Neural crest cell (in vitro differentiated cells): ENCODE data around the gene SIX5. TPM values are rescaled to one million over a fixed set of nuclear protein-coding genes. Genes with fewer than 3 reads are reported as not detected.
A peak's percentile ranks its signal among the peaks of the same experiment; 100 is the strongest.

Source experiments
- DNase-seq: peaks from one replicate; pipeline ENCODE4 v3.0.0; 2021; ENCODE audit warnings: low read depth, mixed read lengths, low spot score
- H3K27ac Mint-ChIP-seq: one replicate; pipeline ENCODE4 v1.8.0; 2021; ENCODE audit warnings: mild to moderate bottlenecking, mixed read lengths; ENCODE audit not compliant: unreplicated experiment
- H3K27me3 Mint-ChIP-seq: 2 replicates; pipeline ENCODE4 v1.8.0; 2021; ENCODE audit warnings: low read depth, mild to moderate bottlenecking, mixed read lengths
- H3K36me3 Mint-ChIP-seq: 2 replicates; pipeline ENCODE4 v1.8.0; 2021; ENCODE audit warnings: low read depth, mild to moderate bottlenecking, mixed read lengths
- H3K4me1 Mint-ChIP-seq: 2 replicates; pipeline ENCODE4 v1.8.0; 2021; ENCODE audit warnings: mixed read lengths
- H3K4me3 Mint-ChIP-seq: one replicate; pipeline ENCODE4 v1.8.0; 2021; ENCODE audit warnings: mild to moderate bottlenecking, mixed read lengths
- H3K9me3 Mint-ChIP-seq: 2 replicates; pipeline ENCODE4 v1.8.0; 2021; ENCODE audit warnings: mixed read lengths
- total RNA-seq: library from RNA; stranded (reverse); gene quantifications from 2 replicates; pipeline ENCODE4 v1.2.1, GENCODE V29; 2021
- TF ChIP-seq, protein P1 (sequence below): fragments of 200-600 bp; sonication (generic); conservative IDR thresholded peaks from 2 replicates; pipeline ENCODE4 v1.5.0; 2021; ENCODE audit warnings: antibody characterized with exemption, mild to moderate bottlenecking

Gene SIX5
- total RNA-seq, 1 donor from 2014 or later, result 38.6 TPM

- Mint-ChIP-seq H3K4me1 (peaks cover 14% of the 10 kb centered on the region), H3K36me3 (peaks cover 12% of the 10 kb centered on the region), H3K4me3 (no peak overlapping the region), H3K27me3 (peaks cover 4% of the 10 kb centered on the region), H3K9me3 (no peaks in the 10 kb centered on the region), H3K27ac (no peak overlapping the region)
- TF ChIP-seq, protein P1, sequence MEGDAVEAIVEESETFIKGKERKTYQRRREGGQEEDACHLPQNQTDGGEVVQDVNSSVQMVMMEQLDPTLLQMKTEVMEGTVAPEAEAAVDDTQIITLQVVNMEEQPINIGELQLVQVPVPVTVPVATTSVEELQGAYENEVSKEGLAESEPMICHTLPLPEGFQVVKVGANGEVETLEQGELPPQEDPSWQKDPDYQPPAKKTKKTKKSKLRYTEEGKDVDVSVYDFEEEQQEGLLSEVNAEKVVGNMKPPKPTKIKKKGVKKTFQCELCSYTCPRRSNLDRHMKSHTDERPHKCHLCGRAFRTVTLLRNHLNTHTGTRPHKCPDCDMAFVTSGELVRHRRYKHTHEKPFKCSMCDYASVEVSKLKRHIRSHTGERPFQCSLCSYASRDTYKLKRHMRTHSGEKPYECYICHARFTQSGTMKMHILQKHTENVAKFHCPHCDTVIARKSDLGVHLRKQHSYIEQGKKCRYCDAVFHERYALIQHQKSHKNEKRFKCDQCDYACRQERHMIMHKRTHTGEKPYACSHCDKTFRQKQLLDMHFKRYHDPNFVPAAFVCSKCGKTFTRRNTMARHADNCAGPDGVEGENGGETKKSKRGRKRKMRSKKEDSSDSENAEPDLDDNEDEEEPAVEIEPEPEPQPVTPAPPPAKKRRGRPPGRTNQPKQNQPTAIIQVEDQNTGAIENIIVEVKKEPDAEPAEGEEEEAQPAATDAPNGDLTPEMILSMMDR, result no peak
- DNase-seq, result no peak
These were observed 16.0 kb upstream of the SIX5 start for GRCh38 chr19:45785097-45785496.

GRCh38 chr19:45784096-45784495, 15.0 kb upstream of the SIX5 start:
- H3K27ac Mint-ChIP-seq, result no peak overlapping the region
- H3K9me3 Mint-ChIP-seq, result no peaks in the 10 kb centered on the region
- H3K4me3 Mint-ChIP-seq, result no peak overlapping the region
- TF ChIP-seq, protein P1, result no peak
- no peak for DNase-seq
- H3K4me1 Mint-ChIP-seq, result peaks cover 24% of the 10 kb centered on the region
- H3K36me3 Mint-ChIP-seq, result peaks cover 13% of the 10 kb centered on the region
- peaks cover 9% of the 10 kb centered on the region for H3K27me3 Mint-ChIP-seq

DNA sequence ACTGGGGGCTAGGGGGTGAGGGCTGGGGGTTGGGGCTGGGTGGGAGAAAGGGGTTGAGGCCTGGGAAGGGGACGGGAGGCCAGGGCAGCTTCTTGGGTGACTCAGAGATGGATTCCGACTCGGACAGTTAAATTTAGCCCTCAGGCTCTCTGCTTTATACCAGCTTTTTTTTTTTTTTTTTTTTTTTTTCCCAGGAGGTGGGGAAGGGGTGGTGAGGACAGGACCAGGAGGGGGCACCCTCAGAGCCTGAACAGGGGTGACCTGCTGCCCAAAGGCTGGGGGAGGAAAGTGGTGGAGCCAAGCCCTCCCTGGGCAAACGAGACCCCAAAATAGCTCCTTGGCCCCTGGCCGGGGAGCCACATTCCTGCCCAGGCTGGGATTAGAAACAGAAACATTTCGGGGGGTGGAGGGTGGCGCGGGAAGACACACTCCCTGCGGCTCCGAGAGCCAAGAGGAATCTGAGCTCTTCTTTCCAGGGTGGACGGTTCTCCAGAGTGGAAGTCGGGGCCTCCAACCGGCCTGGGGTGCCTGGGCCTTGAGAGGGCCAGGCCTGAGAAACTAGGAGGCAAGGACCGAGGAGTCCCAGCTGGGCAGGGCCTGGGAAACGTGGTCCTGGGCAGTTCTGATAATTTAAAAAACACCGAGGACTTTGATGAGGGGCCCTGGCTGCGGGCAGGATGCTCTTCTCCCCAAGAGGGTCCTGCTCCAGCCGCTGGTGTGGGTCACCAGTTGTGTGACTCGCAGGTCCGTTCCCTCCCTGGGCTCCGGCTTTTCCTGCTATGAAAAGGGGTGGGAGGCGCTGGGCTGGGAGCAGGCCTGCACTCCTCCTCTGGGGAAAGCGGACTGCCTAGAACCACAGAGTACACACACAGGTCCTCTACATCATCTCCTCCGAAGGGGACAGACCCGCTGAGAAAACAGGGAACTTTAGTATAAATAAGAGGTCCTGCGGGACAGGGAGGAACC, 14.1 kb upstream of the SIX5 start:
- Mint-ChIP-seq H3K36me3 (peaks cover 7% of the 10 kb centered on the region), H3K9me3 (no peaks in the 10 kb centered on the region), H3K27me3 (peaks cover 10% of the 10 kb centered on the region), H3K27ac (peak overlapping the region; percentile 19), H3K4me3 (peak overlapping the region; percentile 59), H3K4me1 (peaks cover 28% of the 10 kb centered on the region)
- TF ChIP-seq, protein P1, result no peak
- DNase-seq, result no peak

DNA sequence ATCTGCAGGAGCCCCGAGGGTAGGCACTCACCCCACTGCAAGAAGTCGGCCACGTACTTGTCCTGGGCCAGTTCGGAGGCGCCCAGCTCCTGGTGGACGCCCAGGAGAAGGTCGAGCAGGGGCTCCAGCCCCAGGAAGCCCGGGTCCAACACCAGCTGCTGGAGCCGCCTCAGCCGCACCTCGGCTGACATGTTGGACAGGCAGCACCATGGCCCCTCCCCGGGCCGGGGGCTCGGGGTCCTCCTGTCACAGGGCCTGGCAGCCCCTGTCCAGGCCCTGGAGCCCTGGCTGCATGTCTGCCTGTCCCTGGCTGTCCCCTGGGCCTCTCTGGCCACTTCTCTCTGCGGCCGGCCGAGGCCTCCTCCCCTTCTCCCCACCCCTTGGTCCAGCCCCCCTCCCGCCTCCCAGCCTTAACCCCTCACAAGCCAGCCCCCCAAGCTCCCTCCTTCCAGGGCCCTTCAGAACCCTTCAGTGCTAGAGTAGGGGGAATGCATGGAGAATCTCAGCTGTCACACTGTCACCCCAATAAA, 13.2 kb upstream of the SIX5 start, which contains the start of gene DMPK:
Gene DMPK (minus strand): TSS at position 329 of the 530 bp plus-strand sequence. CDS start 138 bp downstream, at position 191.
- Mint-ChIP-seq H3K9me3 (no peaks in the 10 kb centered on the region), H3K36me3 (peaks cover 8% of the 10 kb centered on the region), H3K4me1 (peaks cover 28% of the 10 kb centered on the region), H3K27me3 (peaks cover 10% of the 10 kb centered on the region), H3K27ac (peak within 1 kb of the TSS; percentile 19), H3K4me3 (peak within 1 kb of the TSS; percentile 59)
- no peak for DNase-seq
- TF ChIP-seq, protein P1, result no peak

DNA sequence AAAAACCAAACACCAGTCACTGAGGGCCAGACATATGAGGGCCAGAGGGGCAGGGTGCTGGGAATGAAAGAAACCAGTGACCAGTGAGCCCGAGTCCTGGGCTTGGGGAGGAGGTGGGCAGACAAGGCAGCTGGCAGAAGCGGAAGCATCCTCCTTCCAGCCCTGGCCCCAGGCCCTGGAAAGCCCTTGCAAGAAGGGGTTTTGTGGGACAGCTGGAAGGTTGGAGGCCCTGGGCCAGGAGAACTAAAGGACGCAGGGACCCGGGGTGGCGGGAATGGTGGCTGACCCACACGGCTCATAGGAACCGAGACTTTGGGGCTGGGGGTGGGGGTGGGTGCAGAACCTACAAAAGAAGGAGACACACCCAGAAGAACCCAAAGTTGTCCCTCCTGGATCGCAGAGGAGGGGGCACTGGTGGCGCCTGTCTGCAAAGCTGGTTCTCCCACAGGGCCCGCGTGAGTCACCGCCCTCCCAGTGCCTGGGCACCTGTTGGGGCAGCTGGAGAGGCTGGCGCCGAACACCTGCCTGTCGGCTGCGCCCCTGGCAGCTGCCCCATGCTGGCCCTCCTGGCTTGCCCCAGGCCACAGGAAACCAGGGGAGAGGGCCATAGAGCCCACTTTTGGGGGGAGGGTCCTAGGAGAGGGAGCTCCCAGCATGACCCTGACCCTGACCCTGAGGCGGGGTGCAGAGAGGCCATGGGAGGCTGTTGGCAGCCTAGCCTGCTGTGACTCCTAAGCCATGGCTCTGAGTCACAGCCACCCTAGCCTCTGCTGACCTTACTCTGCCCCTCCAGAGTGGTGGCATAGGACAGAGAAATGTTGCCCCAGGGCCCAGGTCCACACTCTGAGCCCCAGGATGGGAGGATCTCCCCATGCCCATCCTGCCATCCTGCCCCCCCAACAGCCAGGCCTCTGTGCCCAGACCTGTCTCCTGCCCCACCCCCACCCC, 12.4 kb upstream of the SIX5 start:
- peaks cover 12% of the 10 kb centered on the region for H3K36me3 Mint-ChIP-seq
- H3K27ac Mint-ChIP-seq, result peak overlapping the region; percentile 81
- TF ChIP-seq, protein P1, result no peak
- DNase-seq, result peak; percentile 3
- peaks cover 10% of the 10 kb centered on the region for H3K27me3 Mint-ChIP-seq
- peak overlapping the region; percentile 72 for H3K4me3 Mint-ChIP-seq
- H3K9me3 Mint-ChIP-seq, result no peaks in the 10 kb centered on the region
- peaks cover 28% of the 10 kb centered on the region for H3K4me1 Mint-ChIP-seq
